ENCODE data around the gene CABLES2.

CABLES2 gene

DNA sequence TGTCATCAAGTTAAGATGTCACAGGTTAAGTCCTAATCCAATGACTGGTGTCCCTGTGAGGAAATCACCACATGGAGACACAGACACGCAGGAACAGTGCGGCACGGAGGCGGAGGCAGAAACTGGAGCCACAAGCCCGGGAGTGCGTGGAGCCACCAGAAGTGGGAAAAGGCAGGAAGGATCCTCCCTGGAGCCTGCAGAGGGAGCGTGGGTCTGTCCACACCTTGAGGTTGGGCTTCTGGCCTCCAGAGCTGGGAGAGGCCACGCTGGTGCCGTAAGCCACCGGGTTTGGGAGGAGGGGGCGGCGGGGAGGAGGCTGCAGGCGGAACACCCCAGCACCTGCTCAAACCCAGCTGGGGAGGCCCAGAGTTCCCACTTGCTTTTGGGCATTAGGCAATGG lies 3.8 kb downstream of the CABLES2 start:
- DNase-seq: no peak

DNA sequence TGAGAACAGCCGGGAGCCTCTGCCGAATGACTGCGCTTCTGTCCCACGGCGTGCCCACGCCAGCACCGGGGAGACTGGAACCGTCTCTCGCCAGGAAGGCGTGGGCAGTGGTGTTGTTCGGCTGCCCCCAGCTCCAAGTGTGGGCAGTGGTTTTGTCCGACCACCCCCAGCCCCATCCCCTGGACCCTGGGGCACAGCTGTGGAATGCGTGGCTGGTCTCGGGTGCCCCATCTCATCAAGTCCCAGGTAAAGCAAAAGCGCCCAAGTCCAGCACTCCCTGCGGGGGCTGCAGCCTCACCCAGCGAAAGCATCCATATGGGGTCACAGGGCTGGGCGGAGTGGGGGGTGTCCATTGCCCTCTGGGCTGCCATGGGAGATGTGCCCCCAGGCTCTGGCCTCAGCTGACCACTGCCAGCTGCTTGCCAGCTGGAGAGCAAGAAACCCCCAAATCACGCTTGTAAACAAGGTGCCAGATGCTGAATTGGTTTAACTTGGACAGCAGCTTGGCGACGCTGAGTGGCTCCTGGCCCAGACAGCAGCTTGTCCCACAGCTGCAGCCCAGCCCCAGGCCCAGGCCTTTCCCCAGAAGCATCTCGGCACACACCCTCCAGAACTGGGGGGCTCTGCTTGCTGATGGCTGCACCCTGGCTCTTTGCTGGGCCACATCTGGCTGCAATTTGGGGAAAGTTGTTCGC lies 4.5 kb downstream of the CABLES2 start:
- DNase-seq: no peak

DNA sequence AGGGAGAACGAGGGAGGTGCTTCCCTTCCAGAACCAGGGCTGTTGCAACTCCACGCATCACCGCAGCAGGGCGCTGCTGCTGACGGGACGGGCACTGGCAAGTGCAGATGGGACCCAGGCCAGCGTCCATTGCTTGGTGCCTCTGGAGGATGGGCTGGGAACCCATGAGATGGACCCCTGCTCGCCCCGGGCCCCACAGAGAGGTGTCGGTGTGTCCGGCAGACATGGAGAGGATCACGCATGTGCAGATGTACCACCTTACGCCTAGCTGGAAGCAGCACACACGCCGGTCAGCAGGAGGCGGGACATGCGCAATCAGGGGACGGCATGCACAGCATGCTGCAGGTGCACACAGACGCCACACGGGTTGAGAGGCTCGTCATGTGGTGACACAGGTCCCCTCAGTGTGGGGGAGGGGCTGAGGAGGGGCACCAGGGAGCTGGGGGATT lies 5.7 kb downstream of the CABLES2 start:
- DNase-seq: no peak

DNA sequence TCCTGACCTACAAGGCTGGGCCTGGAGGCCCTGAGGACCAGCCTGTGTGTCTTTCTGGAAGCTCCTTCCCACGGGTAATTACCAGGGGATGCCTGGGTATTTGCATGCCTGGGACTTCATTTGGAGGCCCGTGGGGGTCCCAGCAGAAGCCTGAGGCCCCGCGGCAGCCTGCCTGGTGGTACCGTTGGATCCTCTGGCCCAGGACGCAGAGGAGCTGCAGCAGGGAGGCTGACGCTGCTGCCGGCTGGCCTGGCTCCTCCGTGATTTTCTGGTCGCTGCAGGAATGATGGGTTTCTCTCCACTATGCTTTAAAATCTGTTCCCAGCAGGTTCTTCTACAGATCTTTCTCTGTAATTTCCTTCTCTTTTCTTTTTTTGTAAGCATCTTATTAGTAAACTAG lies 6.5 kb downstream of the CABLES2 start:
- no peak for DNase-seq

DNA sequence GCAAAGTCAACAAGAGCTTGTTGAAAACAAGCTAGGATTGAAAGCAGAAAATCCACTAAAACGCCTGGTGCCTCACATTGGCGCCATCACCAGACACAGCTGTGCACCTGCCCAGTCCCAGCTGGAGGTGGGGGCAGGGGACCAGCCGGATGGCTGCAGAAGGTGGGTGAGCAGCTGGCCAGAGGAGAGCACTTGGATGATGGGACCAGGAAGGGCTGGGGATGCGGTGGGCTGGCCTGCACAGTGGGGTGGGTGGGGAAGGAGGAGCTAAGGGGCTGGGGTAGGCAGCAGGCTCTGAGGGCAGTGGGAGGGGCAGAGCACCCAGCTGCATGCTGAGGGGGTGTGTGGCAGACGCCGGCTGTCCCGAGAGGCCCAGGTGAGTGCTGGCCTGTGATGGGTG lies 7.1 kb downstream of the CABLES2 start:
- no peak for DNase-seq

DNA sequence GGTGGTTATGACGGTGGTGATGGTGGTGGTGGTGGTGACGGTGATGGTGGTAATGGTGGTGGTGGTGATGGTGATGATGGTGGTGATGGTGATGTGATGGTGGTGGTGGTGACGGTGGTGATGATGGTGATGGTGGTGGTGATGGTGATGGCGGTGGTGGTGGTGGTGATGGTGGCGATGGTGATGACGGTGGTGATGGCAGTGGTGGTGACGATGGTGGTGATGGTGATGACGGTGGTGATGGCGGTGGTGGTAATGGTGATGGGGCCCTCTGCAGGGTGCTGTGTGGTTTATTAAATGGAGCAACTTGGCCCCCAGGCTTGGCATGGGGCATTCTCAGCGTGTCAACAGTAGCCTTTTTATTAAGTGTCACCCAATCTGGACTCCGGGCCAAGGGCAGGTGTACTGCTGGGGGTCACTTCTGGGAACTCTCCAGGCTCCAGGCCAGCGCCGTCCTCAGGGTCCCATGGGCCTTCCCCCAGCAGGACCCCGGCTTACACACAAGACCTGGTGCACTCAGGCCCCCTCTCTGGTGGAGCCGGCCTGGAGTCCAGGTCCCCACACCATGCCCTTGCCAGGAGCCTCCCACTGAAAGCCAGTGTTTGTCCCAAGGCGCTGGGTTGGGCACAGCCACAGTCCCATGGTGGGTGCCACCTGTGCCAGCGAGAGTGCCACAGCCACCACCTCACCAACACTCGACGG lies 8.8 kb downstream of the CABLES2 start:
- no peak for DNase-seq

DNA sequence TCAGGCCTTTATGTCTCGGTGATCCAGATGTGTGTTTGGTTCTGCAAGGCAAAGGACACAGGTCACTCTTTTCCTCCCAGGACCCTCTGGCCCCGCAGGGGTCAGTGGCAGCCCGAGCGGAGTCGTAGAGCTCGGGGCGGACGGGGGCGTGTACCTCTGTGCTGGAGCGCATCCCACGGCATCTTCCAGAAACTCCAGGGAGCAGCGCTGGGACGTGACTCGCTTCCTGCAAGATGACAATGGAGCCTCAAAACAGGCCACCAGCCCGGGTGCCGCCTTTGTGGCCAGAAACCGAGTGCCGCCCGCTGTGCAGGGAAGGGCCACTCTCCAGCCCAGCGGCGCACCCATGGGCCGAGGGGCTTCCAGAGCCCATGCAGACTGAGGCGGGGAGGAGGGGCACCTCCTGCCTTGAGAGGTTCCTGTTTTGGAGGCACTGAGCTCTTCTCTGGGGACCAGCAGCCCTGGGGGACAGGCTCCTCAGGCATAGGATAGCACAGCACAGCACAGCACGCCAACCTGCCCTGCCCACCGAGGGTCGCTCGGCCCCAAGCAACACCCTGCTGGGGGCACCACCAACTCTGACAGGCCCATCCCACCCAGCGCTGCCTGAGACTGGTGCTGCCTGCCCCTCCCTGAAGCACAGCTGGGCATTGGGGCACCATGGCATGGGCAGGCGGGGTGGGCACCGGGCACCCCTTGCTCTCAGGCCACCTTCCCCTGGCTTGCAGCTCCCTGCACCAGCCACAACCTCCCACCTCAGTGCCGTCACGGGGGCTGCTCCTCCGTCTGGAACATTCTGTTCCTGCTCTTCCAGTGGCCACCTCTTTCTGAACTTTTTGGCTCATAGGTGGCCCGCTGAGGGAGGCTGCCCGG lies 10.5 kb downstream of the CABLES2 start:
- DNase-seq: no peak

DNA sequence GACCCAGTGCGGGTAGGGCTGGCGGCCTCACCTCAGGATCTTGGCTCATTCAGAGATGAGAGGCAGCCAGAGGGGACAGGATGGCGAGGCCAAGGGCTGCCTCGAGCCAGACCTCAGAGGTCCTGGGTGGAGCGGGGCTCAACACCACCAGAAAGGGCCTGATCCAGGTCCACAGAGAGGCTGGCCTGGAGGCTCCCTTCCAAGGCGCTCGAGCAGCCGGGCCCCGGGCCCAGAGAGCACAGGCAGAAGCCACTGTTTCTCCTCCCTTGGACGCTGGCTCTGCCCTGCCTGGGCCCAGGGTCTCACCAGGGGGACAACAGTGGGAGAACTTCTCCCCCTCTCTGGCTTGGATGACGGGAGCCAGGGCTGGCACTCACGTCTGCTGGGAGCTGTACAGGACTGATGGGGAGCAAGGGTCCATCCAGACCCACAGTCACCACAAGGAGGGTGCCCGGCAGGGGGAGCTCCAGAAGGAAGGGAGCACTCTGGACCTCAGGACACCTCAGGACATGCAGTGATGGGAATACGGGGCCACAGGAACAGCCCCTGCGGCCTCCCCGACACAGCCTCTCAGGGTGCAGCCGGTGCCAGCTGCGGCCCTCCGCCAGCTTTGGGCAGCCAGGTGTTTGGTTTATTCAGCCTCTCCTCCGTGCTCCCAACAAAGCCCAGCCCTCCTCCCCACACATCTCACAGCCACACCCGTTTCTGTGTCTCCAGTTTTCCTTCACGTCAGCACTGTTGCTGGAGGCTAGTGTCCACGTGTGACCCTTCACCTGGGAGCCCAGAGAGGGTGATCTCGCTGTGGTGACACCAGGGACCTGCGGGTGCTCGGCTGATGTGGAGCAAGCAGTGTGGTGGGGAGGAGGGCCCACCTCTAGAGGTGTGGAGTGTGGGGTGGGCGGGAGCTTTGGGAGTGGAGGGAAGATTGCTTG lies 11.5 kb downstream of the CABLES2 start:
- DNase-seq: no peak

DNA sequence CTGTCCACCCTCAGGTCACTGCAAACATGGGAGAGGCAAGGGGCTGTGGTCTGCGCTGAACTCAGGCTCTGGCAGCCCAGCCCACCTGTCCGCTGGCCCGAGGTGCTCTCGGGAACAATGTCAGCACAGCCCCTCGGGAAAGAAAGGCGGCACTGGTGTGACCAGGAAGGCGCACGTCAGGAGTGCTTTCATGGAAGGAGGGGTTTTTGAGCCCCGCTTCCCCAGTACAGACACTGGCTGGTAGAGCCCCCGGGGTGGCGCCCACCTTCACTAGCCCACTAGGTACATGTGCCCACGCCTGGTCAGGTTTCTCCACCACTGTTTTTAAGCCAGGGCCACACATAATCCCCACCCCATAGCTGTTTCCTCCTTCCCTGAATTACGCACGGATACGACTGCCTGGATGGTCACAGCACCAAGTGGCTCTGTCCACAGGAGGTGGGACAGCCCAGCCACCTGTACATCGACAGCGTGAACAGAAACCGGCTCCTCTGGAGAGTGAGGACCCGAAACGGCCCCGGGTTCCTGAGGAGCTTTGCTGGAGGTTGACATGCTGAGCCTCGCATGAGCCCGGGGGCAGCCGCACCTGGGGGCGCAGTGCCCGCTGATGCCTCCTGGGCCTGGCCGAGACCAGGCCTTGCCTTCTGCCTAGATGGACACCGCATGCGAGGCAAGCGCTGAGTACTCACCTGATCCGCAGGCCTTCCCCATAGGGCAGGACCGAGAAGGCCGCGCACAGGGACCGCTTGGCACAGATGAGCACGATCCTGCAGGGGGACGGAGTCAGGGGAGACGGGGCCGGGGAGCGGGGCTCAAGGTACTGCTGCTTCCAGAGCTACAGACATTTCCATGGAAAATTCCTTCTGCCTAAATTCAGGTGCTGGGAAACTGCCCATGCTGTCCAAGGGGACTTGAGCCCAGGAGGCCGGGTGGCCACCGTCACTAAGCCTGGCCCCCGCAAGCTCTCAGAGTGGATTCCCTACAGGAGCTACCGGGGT lies 12.5 kb downstream of the CABLES2 start:
- DNase-seq: no peak

DNA sequence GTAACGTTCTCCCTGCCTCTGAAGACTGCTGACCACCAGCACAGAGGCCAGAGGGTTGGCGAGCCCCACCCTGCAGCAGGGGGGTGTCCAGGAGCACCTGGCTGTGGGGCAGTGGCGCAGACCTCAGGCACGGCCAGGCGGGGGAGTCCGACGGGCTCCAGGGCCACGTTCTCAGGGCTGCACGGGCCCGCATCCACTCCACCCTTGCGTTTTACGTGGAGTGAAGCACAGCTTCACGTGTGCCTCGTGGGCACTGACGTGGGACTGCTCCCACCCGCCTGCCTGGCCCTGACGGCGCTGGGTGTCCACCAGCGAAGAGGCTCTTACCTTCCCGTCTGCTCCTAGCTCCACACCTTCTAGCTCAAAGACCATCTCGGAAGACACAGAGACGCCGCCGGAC lies 13.3 kb downstream of the CABLES2 start:
- no peak for DNase-seq

DNA sequence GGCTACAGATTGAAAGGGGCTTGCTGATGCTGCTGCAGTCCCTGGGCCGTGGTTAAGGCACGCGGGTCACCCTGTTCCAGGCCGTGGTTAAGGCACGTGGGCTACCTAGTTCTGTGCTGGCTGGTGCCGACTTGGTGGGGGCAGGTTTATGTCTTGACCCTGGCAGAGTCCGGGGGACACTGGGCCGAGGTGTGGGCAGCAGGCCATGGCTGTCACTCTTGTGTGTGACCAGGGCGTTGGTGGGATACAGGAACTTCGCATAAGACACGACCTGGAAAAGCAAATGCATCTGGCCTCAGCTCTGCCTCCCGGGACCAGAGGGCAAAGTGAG lies 13.8 kb downstream of the CABLES2 start:
- DNase-seq: no peak

DNA sequence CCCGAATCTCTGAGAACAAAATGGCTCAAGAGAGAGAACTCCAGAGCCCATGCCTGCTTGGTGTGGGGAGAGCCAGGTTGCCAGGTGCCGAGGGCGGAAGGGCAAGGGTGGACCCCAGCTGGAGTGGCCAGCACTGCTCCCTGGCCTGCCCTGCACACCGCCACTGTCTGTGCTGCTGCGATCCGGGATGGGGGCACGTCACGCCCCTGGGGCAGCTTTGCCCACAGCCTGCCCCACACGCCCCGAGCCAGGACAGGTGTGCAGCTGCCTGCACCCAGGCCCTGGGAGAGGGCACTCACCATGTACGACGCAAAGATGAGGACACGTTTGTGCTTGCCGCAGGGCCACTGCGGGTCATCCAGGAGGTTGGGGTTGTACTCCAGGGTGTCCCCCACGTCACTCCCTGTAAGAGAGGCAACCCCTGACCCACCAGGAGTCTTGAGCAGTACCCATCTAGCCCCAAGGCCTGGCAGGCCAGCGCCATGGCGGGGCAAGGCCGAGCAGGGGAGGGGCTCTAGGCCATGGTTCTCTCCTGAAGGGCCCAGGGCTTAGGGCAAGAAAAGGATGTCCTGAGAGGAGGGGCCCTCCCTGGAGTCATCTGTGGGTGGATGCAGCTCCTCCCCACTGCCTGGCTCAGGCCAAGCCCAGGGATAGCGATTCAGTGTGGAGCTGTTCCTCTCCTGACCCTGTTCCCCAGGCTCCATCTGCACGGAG lies 14.3 kb downstream of the CABLES2 start:
- DNase-seq: no peak

DNA sequence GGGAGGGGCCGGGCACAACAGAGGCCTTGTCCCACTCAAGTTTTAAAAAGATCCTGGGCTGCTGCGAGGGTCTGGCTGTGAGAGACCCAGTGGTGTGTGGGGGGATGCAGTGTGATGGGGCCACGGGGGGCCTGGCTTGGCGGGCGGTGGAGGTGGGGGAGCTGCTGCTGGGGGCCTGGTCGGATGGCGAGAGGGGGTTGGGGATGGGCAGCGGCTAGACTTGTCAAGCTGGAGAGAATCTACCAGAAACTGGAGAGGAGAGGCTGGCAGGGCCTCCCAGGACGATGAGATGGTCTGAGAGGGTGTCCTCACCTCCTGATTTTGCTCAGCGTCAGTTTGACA lies 15.0 kb downstream of the CABLES2 start:
- no peak for DNase-seq

DNA sequence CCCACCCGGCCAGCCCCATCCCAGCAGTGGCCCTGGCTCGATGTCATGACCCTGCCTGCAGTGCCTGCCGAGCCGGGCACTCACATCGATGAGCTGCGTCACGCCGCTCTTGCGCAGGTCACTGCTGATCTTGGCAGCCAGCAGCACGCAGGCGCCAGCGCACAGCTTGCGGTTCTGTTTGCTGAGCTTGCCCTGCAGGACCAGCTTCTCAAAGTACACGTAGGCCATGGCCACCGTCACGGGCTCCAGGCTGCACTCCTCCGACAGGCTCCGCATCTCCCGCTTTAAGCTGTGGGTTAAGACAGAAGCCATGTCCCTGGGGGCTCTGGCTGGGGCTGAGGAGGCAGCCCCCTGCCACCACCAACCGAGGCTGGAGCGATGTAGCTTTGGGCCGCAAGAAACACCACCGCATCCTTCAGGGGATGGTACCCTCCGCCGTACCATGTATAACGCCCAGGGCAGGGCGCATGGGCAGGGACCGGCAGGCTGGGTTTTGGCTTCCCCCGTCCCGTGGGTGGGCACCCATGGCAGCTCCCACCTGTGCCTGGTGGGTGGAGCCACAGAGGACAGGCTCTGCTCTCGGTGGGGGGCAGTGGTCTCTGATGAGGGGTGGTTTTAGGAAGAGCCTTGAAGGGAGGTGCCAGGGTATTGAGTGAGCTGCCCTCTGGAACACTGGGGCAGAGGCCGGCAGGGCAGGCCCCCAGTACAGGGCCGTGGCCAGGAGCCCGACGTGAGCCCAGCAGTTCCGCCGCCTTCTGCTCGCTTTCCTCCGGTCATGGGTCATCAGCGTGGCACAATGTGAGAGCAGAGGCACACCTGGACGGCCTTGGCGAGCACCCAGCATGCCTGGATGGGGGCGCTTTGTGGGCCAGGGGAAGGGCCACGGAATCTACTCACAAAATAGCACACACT lies 15.7 kb downstream of the CABLES2 start:
- no peak for DNase-seq

DNA sequence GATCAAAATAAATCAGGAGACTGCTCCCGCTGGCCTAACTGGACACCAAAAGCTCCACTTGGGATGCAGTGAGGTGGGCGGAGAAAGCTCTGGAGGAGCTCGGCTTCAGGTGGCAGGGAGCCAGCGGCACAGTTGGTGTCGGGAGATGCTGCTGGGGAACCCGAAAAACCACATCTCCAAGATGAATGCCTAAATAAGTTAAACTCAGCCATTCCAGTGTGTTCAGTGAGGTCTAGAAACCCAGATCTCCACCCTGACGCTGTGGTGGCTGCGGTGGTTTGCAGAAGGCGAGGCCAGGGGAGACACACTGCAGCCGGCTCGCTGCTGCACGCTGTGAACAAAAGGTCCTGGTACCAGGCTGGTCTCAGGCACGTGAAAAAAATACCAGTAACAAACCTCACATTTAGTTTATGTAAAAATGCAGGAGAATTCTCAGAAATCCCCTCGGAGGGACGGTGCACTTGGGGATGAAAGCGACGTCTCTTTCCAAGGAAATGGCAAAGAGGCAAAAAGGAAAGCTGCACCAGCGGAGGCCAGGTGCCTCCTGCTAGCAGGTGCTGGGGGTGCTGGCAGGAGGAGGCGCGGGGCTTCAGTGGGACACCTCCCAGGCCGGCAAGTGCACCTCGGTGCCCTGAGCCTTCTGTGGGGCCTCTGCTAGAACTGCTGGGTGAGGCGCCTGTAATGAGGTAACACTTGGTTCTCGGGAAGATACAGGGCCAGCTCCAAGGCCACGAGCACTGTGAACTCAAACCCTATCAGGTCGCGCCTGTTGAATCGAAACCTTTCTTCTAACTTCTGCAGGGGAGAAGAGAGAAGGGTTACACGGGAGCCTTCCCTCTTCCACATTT lies 16.5 kb downstream of the CABLES2 start:
- DNase-seq: no peak

DNA sequence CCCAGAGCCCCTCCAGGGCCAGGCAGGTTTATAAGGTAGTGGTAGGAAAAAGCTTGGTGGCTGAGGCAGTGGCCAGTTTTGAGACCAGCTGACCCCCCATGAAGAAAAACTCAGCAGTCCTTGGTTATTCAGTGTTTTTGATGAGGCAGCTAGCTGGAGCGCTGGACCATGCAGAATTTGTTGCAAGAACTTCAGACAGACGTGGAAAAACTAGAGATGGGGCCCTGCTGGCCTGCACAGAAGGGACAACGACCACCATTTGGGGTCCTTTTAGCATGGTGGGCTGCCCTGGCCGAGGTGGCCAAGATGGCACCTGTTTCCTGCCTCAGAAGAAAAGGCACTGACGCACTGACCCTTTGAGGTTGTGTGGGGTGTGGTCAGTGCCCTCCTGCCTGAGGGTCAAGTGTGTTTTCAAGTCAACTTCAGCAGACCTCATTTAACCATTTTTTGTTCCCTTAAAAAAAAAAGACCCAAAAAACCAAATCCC lies 17.4 kb downstream of the CABLES2 start:
- DNase-seq: no peak

DNA sequence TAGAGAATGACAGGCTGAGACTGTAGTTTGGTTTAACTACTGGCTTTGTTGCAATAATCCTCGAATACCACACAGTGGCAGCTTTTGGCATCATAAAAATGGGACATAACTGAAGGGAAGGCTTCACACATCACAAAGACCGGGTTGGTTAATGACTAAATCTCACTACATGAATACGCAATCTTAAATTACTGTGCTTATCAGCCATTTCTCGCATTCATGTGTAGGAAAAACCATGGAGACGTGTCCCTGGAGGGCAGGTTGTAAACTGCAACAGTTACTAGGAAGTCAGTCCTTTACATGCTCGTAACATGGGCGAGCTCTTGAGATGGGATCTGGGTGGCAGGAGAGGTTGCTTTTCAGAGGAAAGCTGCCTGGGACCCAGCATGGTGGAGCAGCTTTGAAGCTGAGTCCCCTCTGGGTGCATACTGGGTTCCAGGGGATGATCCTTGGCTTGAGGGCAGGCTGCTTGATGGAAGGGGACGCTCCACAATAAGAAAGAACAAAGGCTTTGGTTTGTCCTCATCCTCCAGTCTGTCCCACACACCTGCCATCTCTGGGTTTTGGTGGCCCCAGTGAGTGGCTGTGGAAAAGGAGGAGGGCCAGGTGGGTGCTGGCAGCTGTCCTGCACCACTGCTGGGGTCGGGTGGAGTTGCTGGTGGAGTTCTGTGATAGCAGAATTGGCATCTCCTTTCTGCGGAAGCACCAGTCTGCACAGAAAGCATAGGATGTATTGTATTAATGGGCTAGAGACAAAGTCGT lies 18.1 kb downstream of the CABLES2 start:
- DNase-seq: no peak

Measured in CD4-positive, alpha-beta T cell treated with Interleukin-15 for 1 hour (primary cell).